Gastroesophageal sphincter (tissue), 4 donors: ENCODE results near the gene FAM161B. TPM values are rescaled to one million over a fixed set of nuclear protein-coding genes. Genes with fewer than 3 reads are reported as not detected.
"Not testable (repeated sequence)": the region's sequence is repeated elsewhere in the genome, so short reads cannot be mapped to it uniquely, and the experiment has no call there.

Experiments used
- ATAC-seq: fragments of 150-250 bp; one replicate; pipeline ENCODE4 v1.9.1; 2016; ENCODE audit warnings: mild to moderate bottlenecking, moderate library complexity
- H3K27ac ChIP-seq, 4 donors: fragments of 200-600 bp; sonication (generic) in 3 of 4; 1 replicate in 3 of 4; 2 replicates in 1 of 4; pipeline ENCODE4 v1.5.1; 2016 to 2019
- H3K27me3 ChIP-seq: fragments of 200-600 bp; sonication (generic); one replicate; pipeline ENCODE4 v1.5.1; 2019
- H3K36me3 ChIP-seq, 2 donors: fragments of 200-600 bp; sonication (generic); one replicate each; pipeline ENCODE4 v1.5.1; 2019; ENCODE audit warnings: control low read depth in 1 of 2
- H3K4me1 ChIP-seq, 3 donors: fragments of 200-600 bp; sonication (generic); 1 replicate in 2 of 3; 2 replicates in 1 of 3; pipeline ENCODE4 v1.5.1; 2016 to 2019; ENCODE audit warnings: control low read depth in 2 of 3
- H3K4me3 ChIP-seq, 2 donors: fragments of 200-600 bp; sonication (generic); one replicate each; pipeline ENCODE4 v1.5.1; 2019; ENCODE audit warnings: mild to moderate bottlenecking in 1 of 2, moderate library complexity in 1 of 2
- H3K9me3 ChIP-seq, 3 donors: fragments of 200-600 bp; sonication (generic); one replicate each; pipeline ENCODE4 v1.5.1; 2017 to 2019; ENCODE audit warnings: control low read depth in 2 of 3
- CTCF ChIP-seq, 4 experiments: fragments of 200-600 bp in 2 of 4; fragments of 450-650 bp in 2 of 4; sonication (generic) in 1 of 4; IDR thresholded peaks; one replicate each; pipeline ENCODE4 v1.5.1; 2017 to 2019; ENCODE audit warnings: antibody characterized with exemption in 4 of 4, mild to moderate bottlenecking in 2 of 4, moderate library complexity in 2 of 4
- EP300 ChIP-seq: sonication (generic); formaldehyde crosslinking; IDR thresholded peaks from one replicate; pipeline ENCODE4 v1.6.1; 2017; ENCODE audit warnings: antibody characterized with exemption, mild to moderate bottlenecking
- POLR2A ChIP-seq, 2 donors: fragments of 450-650 bp; IDR thresholded peaks; one replicate each; pipeline ENCODE4 v1.6.1; 2017; ENCODE audit warnings: antibody characterized with exemption in 2 of 2, mild to moderate bottlenecking in 2 of 2, moderate library complexity in 1 of 2
- POLR2AphosphoS5 ChIP-seq: sonication (generic); formaldehyde crosslinking; IDR thresholded peaks from one replicate; pipeline ENCODE4 v1.6.1; 2017; ENCODE audit warnings: antibody characterized with exemption
- WGBS, 2 donors: methylation state at CpG; one replicate each; pipeline ENCODE4 v1.1.5; 2018; ENCODE audit warnings: low coverage in 1 of 2; 5-methylcytosine and 5-hydroxymethylcytosine counted together
- total RNA-seq, 4 donors: library from RNA; depleted of rRNA; stranded (reverse); fragments of >200 nt; gene quantifications; one replicate each; pipeline ENCODE4 v1.1.0, GENCODE V29; 2016

Gene FAM161B
- total RNA-seq, 4 donors from 2014 or later = 3.4 to 6.2 (median 4.0) TPM

GRCh38 chr14:73903028-73903427 lies 46.9 kb downstream of the FAM161B start:
- 63 to 83% methylated on average over 3 of the region's 3 CpGs for WGBS, 2 donors
- Histone ChIP-seq H3K4me1 (no peaks in the 10 kb centered on the region), H3K27ac (no peak overlapping the region), H3K9me3 (no peaks in the 10 kb centered on the region), H3K27me3 (no peaks in the 10 kb centered on the region), H3K36me3 (peaks cover 7 to 98% of the 10 kb centered on the region in 2 donors), H3K4me3 (no peak overlapping the region)
- TF ChIP-seq CTCF (IDR thresholded peaks at IDR 0.05) (no peak), EP300 (no peak), POLR2A (IDR thresholded peaks at IDR 0.05) (no peak), POLR2AphosphoS5 (no peak)
- ATAC-seq = no peak

DNA sequence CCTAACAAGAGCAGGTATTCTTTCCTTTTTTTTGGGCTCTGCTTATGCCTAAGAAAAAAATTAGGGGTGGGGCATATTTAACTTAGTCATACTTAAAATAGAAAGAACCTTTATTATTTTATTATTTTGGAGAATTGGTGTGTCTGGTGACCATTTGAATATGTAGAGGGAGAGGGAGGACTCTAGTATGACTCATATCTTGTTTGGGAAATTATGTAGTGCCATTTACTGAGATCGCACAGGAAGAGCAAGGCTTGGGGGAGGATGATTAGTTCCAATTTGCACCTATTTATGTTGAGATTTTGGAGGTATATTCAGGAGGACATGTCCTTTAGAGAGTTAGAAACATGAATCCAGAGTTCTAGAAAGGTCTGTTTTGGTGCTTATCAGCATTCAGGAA lies 53.4 kb downstream of the FAM161B start:
- no peak for ATAC-seq
- H3K27ac ChIP-seq = no peak overlapping the region
- H3K4me1 ChIP-seq = no peaks in the 10 kb centered on the region
- no peaks in the 10 kb centered on the region for H3K27me3 ChIP-seq
- H3K4me3 ChIP-seq = no peak overlapping the region
- WGBS, 2 donors = 64 to 67% methylated on average over 1 of the region's 1 CpG
- TF ChIP-seq POLR2AphosphoS5 (no peak), CTCF (IDR thresholded peaks at IDR 0.05) (no peak), EP300 (no peak), POLR2A (IDR thresholded peaks at IDR 0.05) (no peak)
- no peaks in the 10 kb centered on the region for H3K9me3 ChIP-seq
- H3K36me3 ChIP-seq = peaks cover 0 to 90% of the 10 kb centered on the region in 2 donors

DNA sequence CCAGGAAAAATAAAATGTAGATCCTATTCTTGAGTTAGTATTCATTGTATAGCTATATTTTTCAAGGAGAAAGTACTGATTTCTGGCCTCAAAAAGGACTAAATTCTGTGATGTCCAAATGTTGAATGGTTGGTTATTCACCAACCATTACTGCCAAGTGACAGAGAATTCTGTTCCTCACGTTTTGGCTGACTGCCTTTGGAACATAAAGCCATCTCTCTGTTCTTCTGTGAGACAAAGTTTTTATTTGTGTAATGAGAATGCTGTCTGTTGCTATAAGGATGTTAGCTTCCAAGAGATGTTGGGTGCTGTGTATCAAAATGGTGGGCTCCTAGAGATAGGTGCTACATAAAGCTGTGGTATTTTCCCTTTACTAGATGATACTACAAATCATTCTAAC lies 54.0 kb downstream of the FAM161B start:
- Histone ChIP-seq H3K4me3 (no peak overlapping the region), H3K36me3 (peaks cover 0 to 84% of the 10 kb centered on the region in 2 donors), H3K27ac (no peak overlapping the region), H3K27me3 (no peaks in the 10 kb centered on the region), H3K4me1 (peaks cover 0 to under 1% (median 0%) of the 10 kb centered on the region in 3 donors), H3K9me3 (no peaks in the 10 kb centered on the region)
- WGBS, 2 donors = 65 to 82% methylated on average over 1 of the region's 1 CpG
- TF ChIP-seq POLR2AphosphoS5 (no peak), POLR2A (IDR thresholded peaks at IDR 0.05) (no peak), EP300 (no peak), CTCF (IDR thresholded peaks at IDR 0.05) (no peak)
- no peak for ATAC-seq

DNA sequence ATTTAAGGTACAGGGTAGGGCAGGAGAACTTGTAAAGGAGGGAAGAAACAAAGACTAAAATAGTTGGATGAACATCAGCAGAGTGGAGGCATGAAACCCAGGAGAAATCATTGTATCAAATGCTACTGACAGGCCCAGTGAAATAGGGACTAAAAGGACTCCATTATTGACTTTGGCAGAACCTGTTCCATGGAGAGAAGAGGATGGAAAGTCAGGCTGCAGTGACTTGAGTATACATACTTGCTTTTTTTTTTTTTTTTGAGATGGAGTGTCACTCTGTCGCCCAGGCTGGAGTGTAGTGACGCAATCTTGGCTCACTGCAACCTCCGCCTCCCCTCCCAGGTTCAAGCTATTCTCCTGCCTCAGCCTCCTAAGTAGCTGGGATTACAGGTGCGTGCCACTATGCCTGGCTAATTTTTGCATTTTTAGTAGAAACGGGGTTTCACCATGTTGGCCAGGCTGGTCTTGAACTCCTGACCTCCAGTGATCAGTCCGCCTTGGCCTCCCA lies 55.7 kb downstream of the FAM161B start:
- not testable (repeated sequence) for H3K27me3 ChIP-seq, H3K9me3 ChIP-seq, H3K4me3 ChIP-seq, ATAC-seq, H3K27ac ChIP-seq
- Histone ChIP-seq H3K4me1 (peaks cover 0 to 12% (median 0%) of the 10 kb centered on the region in 3 donors), H3K36me3 (peaks cover 0 to 67% of the 10 kb centered on the region in 2 donors)
- 88 to 100% methylated on average over 1 to 4 of the region's 6 CpGs for WGBS, 2 donors

- Histone ChIP-seq H3K36me3 (peaks cover 0 to 18% of the 10 kb centered on the region in 2 donors), H3K27me3 (no peaks in the 10 kb centered on the region), H3K4me1 (peaks cover 0 to 49% (median 7%) of the 10 kb centered on the region in 3 donors), H3K4me3 (no peak overlapping the region), H3K9me3 (no peaks in the 10 kb centered on the region), H3K27ac (no peak overlapping the region)
- TF ChIP-seq POLR2A (IDR thresholded peaks at IDR 0.05) = no peak
- 64 to 70% methylated on average over 4 to 5 of the region's 5 CpGs for WGBS, 2 donors
- ATAC-seq = no peak
Measured at GRCh38 chr14:73889376-73889775, 60.5 kb downstream of the FAM161B start.

DNA sequence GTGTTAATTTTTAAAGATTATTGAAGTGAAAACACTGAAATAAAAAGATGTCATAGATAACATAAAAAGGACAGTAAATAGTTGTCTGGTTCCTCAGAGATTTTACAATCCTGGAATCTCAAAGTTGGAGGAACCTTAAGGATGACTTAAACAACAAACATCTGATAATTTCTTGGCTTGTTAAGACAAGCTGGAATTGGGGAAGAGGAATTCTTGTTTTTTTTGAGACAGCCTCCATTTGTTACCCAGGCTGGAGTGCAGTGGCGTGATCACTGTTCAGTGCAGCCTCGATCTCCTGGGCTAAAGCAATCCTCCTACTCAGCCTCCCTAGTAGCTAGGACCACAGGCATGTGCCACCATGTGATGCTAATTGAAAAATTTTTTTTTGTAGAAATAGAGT lies 60.9 kb downstream of the FAM161B start:
- 55 to 68% methylated on average over 2 of the region's 2 CpGs for WGBS, 2 donors
- Histone ChIP-seq H3K4me3 (no peak overlapping the region), H3K36me3 (peaks cover 0 to 14% of the 10 kb centered on the region in 2 donors), H3K27ac (no peak overlapping the region), H3K9me3 (no peaks in the 10 kb centered on the region), H3K27me3 (no peaks in the 10 kb centered on the region), H3K4me1 (peaks cover 0 to 49% (median 7%) of the 10 kb centered on the region in 3 donors)
- no peak for ATAC-seq
- TF ChIP-seq POLR2A (IDR thresholded peaks at IDR 0.05) (no peak), POLR2AphosphoS5 (no peak), CTCF (IDR thresholded peaks at IDR 0.05) (no peak), EP300 (no peak)
